ENCODE results near the gene TIMM17A.

DNA sequence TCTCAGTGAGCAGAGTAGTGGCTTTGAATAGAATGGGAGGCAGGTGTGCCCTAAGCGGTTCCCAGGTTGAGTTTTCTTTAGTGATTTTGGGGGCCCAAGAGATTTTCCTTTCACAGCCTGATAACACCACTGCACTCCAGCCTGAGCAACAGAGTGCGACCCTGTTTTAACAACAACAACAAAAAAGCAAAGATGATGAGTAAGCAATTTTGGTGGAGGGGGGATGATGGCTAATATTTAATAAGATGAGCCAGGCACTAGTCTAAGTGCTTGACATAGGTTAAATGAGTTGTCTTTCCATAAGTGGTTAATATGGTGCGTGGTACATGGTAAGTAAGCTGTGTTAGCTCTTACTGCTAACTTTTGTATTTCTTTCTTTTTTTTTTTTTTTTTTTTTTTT, 29.1 kb downstream of the TIMM17A start:
- TF ChIP-seq, protein P1, sequence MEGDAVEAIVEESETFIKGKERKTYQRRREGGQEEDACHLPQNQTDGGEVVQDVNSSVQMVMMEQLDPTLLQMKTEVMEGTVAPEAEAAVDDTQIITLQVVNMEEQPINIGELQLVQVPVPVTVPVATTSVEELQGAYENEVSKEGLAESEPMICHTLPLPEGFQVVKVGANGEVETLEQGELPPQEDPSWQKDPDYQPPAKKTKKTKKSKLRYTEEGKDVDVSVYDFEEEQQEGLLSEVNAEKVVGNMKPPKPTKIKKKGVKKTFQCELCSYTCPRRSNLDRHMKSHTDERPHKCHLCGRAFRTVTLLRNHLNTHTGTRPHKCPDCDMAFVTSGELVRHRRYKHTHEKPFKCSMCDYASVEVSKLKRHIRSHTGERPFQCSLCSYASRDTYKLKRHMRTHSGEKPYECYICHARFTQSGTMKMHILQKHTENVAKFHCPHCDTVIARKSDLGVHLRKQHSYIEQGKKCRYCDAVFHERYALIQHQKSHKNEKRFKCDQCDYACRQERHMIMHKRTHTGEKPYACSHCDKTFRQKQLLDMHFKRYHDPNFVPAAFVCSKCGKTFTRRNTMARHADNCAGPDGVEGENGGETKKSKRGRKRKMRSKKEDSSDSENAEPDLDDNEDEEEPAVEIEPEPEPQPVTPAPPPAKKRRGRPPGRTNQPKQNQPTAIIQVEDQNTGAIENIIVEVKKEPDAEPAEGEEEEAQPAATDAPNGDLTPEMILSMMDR (IDR thresholded peaks at IDR 0.05): no peak
- TF ChIP-seq POLR2A (IDR thresholded peaks at IDR 0.05): no peak
